Lower lobe of right lung (tissue), 2 donors: ENCODE results near the gene MYCL. TPM values are rescaled to one million over a fixed set of nuclear protein-coding genes. Genes with fewer than 3 reads are reported as not detected.
A peak's percentile ranks its signal among the peaks of the same experiment; 100 is the strongest.

Experiments
- ATAC-seq, 2 donors: fragments of 200-7000 bp; cut with Tn5 transposase; one replicate each; pipeline ENCODE4 v1.9.1; 2020 to 2022; ENCODE audit warnings: mild to moderate bottlenecking in 2 of 2, moderate library complexity in 2 of 2
- DNase-seq: peaks from one replicate; pipeline ENCODE4 v3.0.0-alpha.2; 2020
- H3K27ac ChIP-seq: fragments of 200-600 bp; one replicate; pipeline ENCODE4 v1.8.0; 2022
- H3K27me3 ChIP-seq: fragments of 200-600 bp; one replicate; pipeline ENCODE4 v1.8.0; 2022; ENCODE audit warnings: low read depth
- H3K36me3 ChIP-seq: fragments of 200-600 bp; one replicate; pipeline ENCODE4 v1.8.0; 2022; ENCODE audit warnings: mild to moderate bottlenecking
- H3K4me1 ChIP-seq: fragments of 200-600 bp; one replicate; pipeline ENCODE4 v1.8.0; 2022
- H3K4me3 ChIP-seq: fragments of 200-600 bp; one replicate; pipeline ENCODE4 v1.8.0; 2022; ENCODE audit warnings: mild to moderate bottlenecking
- H3K9me3 ChIP-seq: fragments of 200-600 bp; one replicate; pipeline ENCODE4 v1.8.0; 2022
- CTCF ChIP-seq: fragments of 200-600 bp; IDR thresholded peaks from one replicate; pipeline ENCODE4 v1.8.0; 2022; ENCODE audit warnings: antibody characterized with exemption, mild to moderate bottlenecking
- intact Hi-C: fragments of 100-400 bp; cut with DNase I; formaldehyde crosslinking; loops from one replicate; pipeline ENCODE4 v1.11.0; 2022
- long read RNA-seq: library from polyadenylated mRNA; unstranded; transcript quantifications from one replicate; pipeline ENCODE4 v2.0.0, GENCODE V29; 2021
- total RNA-seq: library from RNA; stranded (reverse); fragmentation: NEBNext Ultra II Directional; extraction: Animal tissue kit (Norgen Biotek cat#: 25700); gene quantifications from one replicate; pipeline ENCODE4 v1.2.1, GENCODE V29; 2021
- donor health status: DM: no; HTN: yes; CAD: no; lungs with severe emphysema.

Gene MYCL
- 3.9 TPM for total RNA-seq
- long read RNA-seq, transcript MYCL-202 (2 exons, 1,688 nt) = major isoform, 8 of 14 reads
- long read RNA-seq, transcript MYCL-203 (3 exons, 3,256 nt) = minor isoform, 6 of 14 reads
- long read RNA-seq, partial matches to known transcripts = 0 of 14 reads
- long read RNA-seq, other reads (novel, unspliced or antisense) = 0 of 14 reads

- DNase-seq (peak; percentile 92), ATAC-seq (peak; percentile 96)
- peak within 1 kb of the TSS; percentile 69 for H3K4me3 ChIP-seq
- peaks cover 36% of the 10 kb centered on the region for H3K27me3 ChIP-seq
- H3K4me1 ChIP-seq = peaks cover 20% of the 10 kb centered on the region
- intact Hi-C loops = loop anchor here (10.0 kb wide), 1 partner anchor 87 kb away; no protein-coding TSS in a partner anchor
- H3K36me3 ChIP-seq = no peaks in the 10 kb centered on the region
- peak within 1 kb of the TSS; percentile 64 for H3K27ac ChIP-seq
- no peaks in the 10 kb centered on the region for H3K9me3 ChIP-seq
- TF ChIP-seq CTCF = peak; percentile 73
These were observed at the start of gene MYCL for GRCh38 chr1:39901714-39902459. MYCL (minus strand) TSS chr1:39901917; CDS start chr1:39901434, 483 bp downstream.

- no peaks in the 10 kb centered on the region for H3K9me3 ChIP-seq
- H3K27me3 ChIP-seq = no peaks in the 10 kb centered on the region
- no peak overlapping the region for H3K27ac ChIP-seq
- no peak overlapping the region for H3K4me3 ChIP-seq
- intact Hi-C loops = no loop called here
- peaks cover 13% of the 10 kb centered on the region for H3K4me1 ChIP-seq
- TF ChIP-seq CTCF = no peak
- no peaks in the 10 kb centered on the region for H3K36me3 ChIP-seq
- no peak for DNase-seq
- no peak for ATAC-seq
These were observed 48.2 kb upstream of the MYCL start for GRCh38 chr1:39949891-39950290.

- Histone ChIP-seq H3K27ac (no peak overlapping the region), H3K9me3 (no peaks in the 10 kb centered on the region), H3K4me1 (no peaks in the 10 kb centered on the region), H3K27me3 (no peaks in the 10 kb centered on the region), H3K36me3 (no peaks in the 10 kb centered on the region), H3K4me3 (no peak overlapping the region)
- ATAC-seq (no peak), DNase-seq (no peak)
- no peak for TF ChIP-seq CTCF
- intact Hi-C loops = no loop called here
These were observed 45.5 kb upstream of the MYCL start for GRCh38 chr1:39947260-39947659.

- Histone ChIP-seq H3K4me3 (no peak overlapping the region), H3K36me3 (no peaks in the 10 kb centered on the region), H3K4me1 (peaks cover 5% of the 10 kb centered on the region), H3K27ac (no peak overlapping the region), H3K9me3 (no peaks in the 10 kb centered on the region), H3K27me3 (no peaks in the 10 kb centered on the region)
- DNase-seq (no peak), ATAC-seq (no peak)
- no peak for TF ChIP-seq CTCF
- intact Hi-C loops = no loop called here
These were observed 44.5 kb upstream of the MYCL start for GRCh38 chr1:39946216-39946615.

GRCh38 chr1:39944410-39945112 lies 42.8 kb upstream of the MYCL start:
- peaks cover 18% of the 10 kb centered on the region for H3K4me1 ChIP-seq
- no peak for DNase-seq
- no peak overlapping the region for H3K27ac ChIP-seq
- no peak for ATAC-seq
- no peaks in the 10 kb centered on the region for H3K27me3 ChIP-seq
- no peaks in the 10 kb centered on the region for H3K36me3 ChIP-seq
- no peaks in the 10 kb centered on the region for H3K9me3 ChIP-seq
- TF ChIP-seq CTCF = no peak
- intact Hi-C loops = no loop called here
- H3K4me3 ChIP-seq = no peak overlapping the region
